Testis (tissue), 3 donors: ENCODE measurements around the gene PRKCA. TPM values are rescaled to one million over a fixed set of nuclear protein-coding genes. Genes with fewer than 3 reads are reported as not detected.
A peak's percentile ranks its signal among the peaks of the same experiment; 100 is the strongest.

Experiments
- DNase-seq: peaks from one replicate; pipeline ENCODE4 v3.0.0-alpha.2; 2019
- H3K27ac ChIP-seq, 2 donors: fragments of 200-600 bp; sonication (generic); one replicate each; pipeline ENCODE4 v1.5.1; 2019
- H3K27me3 ChIP-seq: fragments of 200-600 bp; sonication (generic); one replicate; pipeline ENCODE4 v1.5.1; 2019
- H3K36me3 ChIP-seq: fragments of 200-600 bp; sonication (generic); one replicate; pipeline ENCODE4 v1.5.1; 2017; ENCODE audit warnings: low read depth; ENCODE audit errors: missing control alignments
- H3K4me1 ChIP-seq: fragments of 200-600 bp; sonication (generic); one replicate; pipeline ENCODE4 v1.5.1; 2019
- H3K4me3 ChIP-seq, 2 donors: fragments of 200-600 bp; sonication (generic); one replicate each; pipeline ENCODE4 v1.5.1; 2017 to 2019
- H3K9me3 ChIP-seq: fragments of 200-600 bp; sonication (generic); one replicate; pipeline ENCODE4 v1.5.1; 2017
- CTCF ChIP-seq, 3 experiments: fragments of 450-650 bp in 2 of 3; fragments of 200-600 bp in 1 of 3; sonication (generic) in 1 of 3; IDR thresholded peaks; one replicate each; pipeline ENCODE4 v1.5.1; 2016 to 2019; ENCODE audit warnings: antibody characterized with exemption in 3 of 3, mild to moderate bottlenecking in 2 of 3, moderate library complexity in 1 of 3
- POLR2A ChIP-seq: fragments of 450-650 bp; IDR thresholded peaks from one replicate; pipeline ENCODE4 v1.6.1; 2017; ENCODE audit warnings: antibody characterized with exemption, mild to moderate bottlenecking, moderate library complexity
- WGBS, 2 donors: methylation state at CpG; one replicate each; pipeline ENCODE4 v1.1.5; 2018; 5-methylcytosine and 5-hydroxymethylcytosine counted together
- intact Hi-C: fragments of 100-400 bp; cut with DNase I; formaldehyde crosslinking; loops from one replicate; pipeline ENCODE4 v1.15.1; 2023; ENCODE audit warnings: low total_unique reads
- polyA plus RNA-seq: library from polyadenylated mRNA; stranded (reverse); fragments of 350-450 nt; fragmentation: Illumina TruSeq; extraction: RNeasy Lipid Tissue Mini Kit (QIAGEN cat#74804); gene quantifications from one replicate; pipeline ENCODE4 v1.2.3, GENCODE V29; 2014; ENCODE audit warnings: low read depth, low replicate concordance; ENCODE audit not compliant: insufficient read depth
- total RNA-seq, 2 donors: library from RNA; depleted of rRNA; stranded (reverse); fragments of >200 nt; gene quantifications; one replicate each; pipeline ENCODE4 v1.2.3, GENCODE V29; 2016

PRKCA gene
- total and polyA plus RNA-seq, 3 donors from 2014 or later, result 6.8 to 22.9 (median 15.4) TPM

- no peak overlapping the region for H3K4me3 ChIP-seq
- WGBS, 2 donors, result 93 to 95% methylated on average over 3 of the region's 3 CpGs
- no peaks in the 10 kb centered on the region for H3K27me3 ChIP-seq
- no peak overlapping the region for H3K27ac ChIP-seq
- intact Hi-C loops, result no loop called here
- DNase-seq, result no peak
- peaks cover 17% of the 10 kb centered on the region for H3K4me1 ChIP-seq
- TF ChIP-seq CTCF (IDR thresholded peaks at IDR 0.05), result no peak
- no peak for TF ChIP-seq POLR2A
- no peaks in the 10 kb centered on the region for H3K36me3 ChIP-seq
- H3K9me3 ChIP-seq, result no peaks in the 10 kb centered on the region
Observed at GRCh38 chr17:66687570-66688284, 385.3 kb downstream of the PRKCA start.

- Histone ChIP-seq H3K27me3 (no peaks in the 10 kb centered on the region), H3K4me3 (no peak overlapping the region), H3K9me3 (no peaks in the 10 kb centered on the region), H3K36me3 (no peaks in the 10 kb centered on the region), H3K27ac (peak overlapping the region; percentile 83 to 86), H3K4me1 (peaks cover 21% of the 10 kb centered on the region)
- intact Hi-C loops, result no loop called here
- DNase-seq, result no peak
- no peak for TF ChIP-seq POLR2A
- TF ChIP-seq CTCF (IDR thresholded peaks at IDR 0.05), result no peak
- 27 to 55% methylated on average over 2 of the region's 2 CpGs for WGBS, 2 donors
Observed at GRCh38 chr17:66689221-66689620, 386.8 kb downstream of the PRKCA start.

DNA sequence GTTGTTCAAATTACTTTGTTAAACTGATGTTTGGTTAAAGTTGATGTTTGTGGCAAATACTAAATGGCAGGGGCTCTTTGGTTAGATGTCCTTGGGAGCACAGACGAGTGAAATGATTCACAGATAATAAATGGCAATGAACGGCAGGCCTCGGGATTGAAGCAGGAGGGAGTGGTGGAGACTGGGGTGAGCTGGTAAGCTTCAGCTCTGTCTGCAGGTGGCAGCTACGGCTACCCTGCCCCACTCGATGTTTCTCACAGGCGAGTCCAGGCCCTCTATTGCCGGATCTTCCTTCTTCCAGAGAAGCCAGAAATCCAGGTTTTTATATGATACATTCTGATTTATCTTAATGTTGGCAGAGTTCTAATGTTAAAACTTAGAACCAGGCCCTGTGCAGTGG is 387.8 kb downstream of the PRKCA start:
- no peak for TF ChIP-seq POLR2A
- Histone ChIP-seq H3K4me1 (peaks cover 21% of the 10 kb centered on the region), H3K36me3 (no peaks in the 10 kb centered on the region), H3K4me3 (no peak overlapping the region), H3K9me3 (no peaks in the 10 kb centered on the region), H3K27ac (peak overlapping the region; percentile 83 to 86), H3K27me3 (no peaks in the 10 kb centered on the region)
- 58 to 69% methylated on average over 7 of the region's 7 CpGs for WGBS, 2 donors
- no peak for DNase-seq
- intact Hi-C loops, result no loop called here

DNA sequence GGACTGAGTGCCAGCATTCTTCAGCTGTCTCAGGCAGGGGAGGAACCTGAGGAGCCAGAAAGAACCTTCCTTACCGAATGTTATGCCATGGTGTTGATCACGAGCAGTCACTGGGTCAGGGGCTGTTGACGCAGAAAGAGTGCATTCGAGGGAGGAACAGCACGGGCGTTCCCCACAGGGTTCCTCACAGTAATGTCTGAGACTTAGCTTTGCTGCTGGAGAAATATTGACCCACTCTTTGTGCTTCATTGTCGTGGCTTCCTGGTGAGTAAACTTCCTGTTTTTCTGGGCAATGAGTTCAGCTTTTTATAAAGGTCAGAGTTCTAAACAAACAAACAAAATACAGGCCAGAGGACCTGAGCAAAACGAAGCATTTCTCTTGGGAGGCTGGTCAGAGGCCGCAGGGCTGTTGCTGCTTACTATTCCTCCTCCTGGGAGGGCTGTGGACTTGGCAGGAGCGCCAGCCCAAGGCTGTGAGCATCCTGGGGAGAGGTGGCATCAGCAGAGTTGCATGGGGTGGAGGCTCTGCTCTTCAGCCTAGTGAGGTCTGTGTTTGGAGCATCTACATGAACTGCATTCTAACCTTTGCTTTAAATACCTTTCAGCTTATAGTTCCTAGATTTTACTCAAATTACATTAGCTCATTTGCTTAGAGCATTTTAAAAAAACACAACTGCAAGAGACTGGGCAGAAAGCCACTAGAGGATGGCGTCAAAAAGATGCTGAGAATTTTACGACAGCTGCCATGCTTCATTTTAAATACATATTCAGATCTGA is 389.4 kb downstream of the PRKCA start:
- TF ChIP-seq POLR2A (no peak), CTCF (IDR thresholded peaks at IDR 0.05) (no peak)
- peaks cover 21% of the 10 kb centered on the region for H3K4me1 ChIP-seq
- peak; percentile 70 for DNase-seq
- no peaks in the 10 kb centered on the region for H3K9me3 ChIP-seq
- no peak overlapping the region for H3K4me3 ChIP-seq
- H3K36me3 ChIP-seq, result no peaks in the 10 kb centered on the region
- intact Hi-C loops, result no loop called here
- H3K27me3 ChIP-seq, result no peaks in the 10 kb centered on the region
- H3K27ac ChIP-seq, result peak overlapping the region; percentile 83 to 86
- 58 to 59% methylated on average over 12 of the region's 12 CpGs for WGBS, 2 donors

DNA sequence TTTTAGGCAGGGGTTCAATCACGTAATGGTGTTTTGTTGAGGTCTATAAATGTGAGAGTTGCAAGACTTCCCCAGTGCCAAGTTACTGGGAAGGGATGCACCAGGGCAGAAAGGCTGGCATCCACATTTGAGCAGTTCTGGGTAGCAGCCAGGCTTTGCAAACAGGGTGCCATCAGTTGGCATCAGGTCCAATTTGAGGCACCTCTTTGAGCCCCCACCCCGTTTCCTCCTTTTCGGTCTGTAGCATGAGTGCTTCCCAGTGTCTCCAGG is 389.9 kb downstream of the PRKCA start:
- Histone ChIP-seq H3K4me3 (no peak overlapping the region), H3K36me3 (no peaks in the 10 kb centered on the region), H3K27me3 (no peaks in the 10 kb centered on the region), H3K4me1 (peaks cover 21% of the 10 kb centered on the region), H3K9me3 (no peaks in the 10 kb centered on the region), H3K27ac (peak overlapping the region; percentile 61 to 86)
- TF ChIP-seq POLR2A, result no peak
- no peak for TF ChIP-seq CTCF (IDR thresholded peaks at IDR 0.05)
- intact Hi-C loops, result no loop called here
- WGBS, 2 donors, result 92% methylated on average over 3 of the region's 3 CpGs
- no peak for DNase-seq
